ENCODE measurements around the gene UBE2N. TPM values are rescaled to one million over a fixed set of nuclear protein-coding genes. Genes with fewer than 3 reads are reported as not detected.

The UBE2N gene
- polyA plus RNA-seq, 3 donors: 20.0 to 78.5 (median 70.6) TPM

DNA sequence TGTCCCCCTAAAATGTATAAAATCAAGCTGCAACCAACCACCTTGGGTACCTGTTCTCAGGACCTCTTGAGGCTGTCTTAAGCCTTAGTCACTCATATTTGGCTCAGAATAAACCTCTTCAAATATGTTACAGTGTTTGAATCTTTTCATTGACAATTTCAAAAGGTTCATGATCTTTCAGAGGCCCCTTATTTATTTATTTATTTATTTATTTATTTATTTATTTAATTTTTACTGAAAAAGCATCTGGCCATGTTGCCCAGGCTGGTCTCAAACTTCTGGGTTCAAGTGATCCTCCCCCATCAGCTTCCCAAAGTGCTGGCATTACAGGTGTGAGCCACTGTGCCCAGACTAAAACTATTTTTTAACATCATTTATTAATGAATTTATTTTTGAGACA is 72.2 kb downstream of the UBE2N start:
- H3K27ac ChIP-seq (ENCODE audit: low read depth, low read length): no peak overlapping the region

- 97 to 98% (median 98%) methylated on average over 3 of the region's 3 CpGs for WGBS, 3 donors
Observed at GRCh38 chr12:93368766-93369165, 73.0 kb downstream of the UBE2N start.

GRCh38 chr12:93366422-93366821 is 75.3 kb downstream of the UBE2N start:
- H3K27ac ChIP-seq (ENCODE audit: low read depth, low read length): no peak overlapping the region
- WGBS, 3 donors: 86 to 94% (median 89%) methylated on average over 4 of the region's 4 CpGs

More at GRCh38 chr12:93368766-93369165, 73.0 kb downstream of the UBE2N start:
- H3K27ac ChIP-seq (ENCODE audit: low read depth, low read length): no peak overlapping the region

DNA sequence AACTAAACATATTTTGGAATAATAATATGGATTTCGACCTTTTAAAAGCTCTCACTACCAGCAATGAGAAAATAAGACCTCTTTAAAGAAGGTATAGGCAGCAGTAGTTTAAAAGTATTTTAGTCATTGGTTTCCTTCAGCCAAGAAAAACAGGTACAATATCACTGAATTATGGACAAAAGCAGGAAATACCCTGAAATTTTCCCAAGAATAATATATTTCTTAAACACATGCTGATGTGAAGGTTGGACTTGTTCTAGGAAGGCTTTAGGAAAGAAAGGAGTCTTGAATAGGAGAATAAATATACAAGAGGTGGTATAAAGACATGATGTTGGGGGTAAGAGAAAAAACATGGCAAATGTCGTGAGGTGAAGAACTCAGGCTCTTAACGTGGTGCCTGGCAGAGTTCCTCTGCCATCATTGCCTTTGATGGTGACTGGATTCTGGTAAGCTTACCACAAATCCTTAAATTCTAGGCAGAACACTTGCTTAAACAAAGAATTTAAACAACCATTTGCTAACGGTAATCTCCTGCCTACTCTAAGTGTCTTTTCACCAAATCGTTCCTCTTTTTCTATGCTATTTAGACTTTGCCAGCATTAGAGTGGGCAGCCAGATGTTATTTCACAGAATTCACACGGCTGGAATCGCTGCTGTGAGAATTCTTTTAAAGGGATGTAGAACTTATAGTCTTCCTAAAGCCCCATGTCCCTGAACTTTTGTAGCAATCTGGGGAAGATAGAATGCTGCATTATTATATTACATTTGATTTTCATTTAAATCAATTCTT is 75.9 kb downstream of the UBE2N start:
- H3K27ac ChIP-seq (ENCODE audit: low read depth, low read length): no peak overlapping the region
- WGBS, 3 donors: 78 to 81% (median 78%) methylated on average over 7 of the region's 7 CpGs

- WGBS, 3 donors: 50 to 67% (median 66%) methylated on average over 3 of the region's 3 CpGs
- H3K27ac ChIP-seq (ENCODE audit: low read depth, low read length): no peak overlapping the region
Observed at GRCh38 chr12:93363841-93364297, 77.9 kb downstream of the UBE2N start.

DNA sequence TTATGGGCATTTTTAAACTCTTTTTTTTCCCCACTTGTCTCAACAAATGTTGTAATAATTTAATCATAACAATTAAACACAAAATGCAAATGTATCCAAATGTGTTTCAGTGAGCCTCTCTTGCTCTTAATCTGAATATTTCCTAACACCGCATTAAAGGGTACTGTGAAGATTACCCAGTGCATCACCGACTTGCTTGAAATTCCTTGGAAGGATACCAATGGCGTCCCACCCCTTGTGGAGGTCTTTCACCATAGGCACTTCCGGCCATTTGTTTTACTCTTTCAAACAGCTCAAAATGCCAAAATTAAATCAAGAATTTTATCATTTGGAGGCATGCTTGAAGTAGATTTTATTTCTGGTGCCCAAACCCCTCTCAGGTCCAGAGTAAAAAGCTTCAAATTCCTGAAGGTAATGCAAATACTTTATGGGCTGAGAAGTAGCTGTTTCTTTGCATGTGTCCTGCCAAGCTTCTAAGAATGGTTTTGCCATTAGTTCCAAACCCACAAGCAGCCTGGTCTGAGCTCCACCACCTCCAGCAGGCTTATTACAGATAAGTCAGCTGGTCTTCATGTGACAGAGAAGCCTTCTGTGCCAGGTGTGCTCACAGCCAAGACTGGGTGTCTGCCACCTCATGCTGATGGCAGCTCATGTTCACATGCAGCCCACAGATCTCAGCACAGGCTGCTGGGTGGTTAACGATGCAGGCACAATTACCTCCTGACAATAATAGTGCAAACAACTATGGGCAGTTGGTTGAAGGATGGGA is 80.4 kb downstream of the UBE2N start:
- no peak overlapping the region for H3K27ac ChIP-seq (ENCODE audit: low read depth, low read length)
- WGBS, 3 donors: 83 to 91% (median 86%) methylated on average over 5 of the region's 5 CpGs

DNA sequence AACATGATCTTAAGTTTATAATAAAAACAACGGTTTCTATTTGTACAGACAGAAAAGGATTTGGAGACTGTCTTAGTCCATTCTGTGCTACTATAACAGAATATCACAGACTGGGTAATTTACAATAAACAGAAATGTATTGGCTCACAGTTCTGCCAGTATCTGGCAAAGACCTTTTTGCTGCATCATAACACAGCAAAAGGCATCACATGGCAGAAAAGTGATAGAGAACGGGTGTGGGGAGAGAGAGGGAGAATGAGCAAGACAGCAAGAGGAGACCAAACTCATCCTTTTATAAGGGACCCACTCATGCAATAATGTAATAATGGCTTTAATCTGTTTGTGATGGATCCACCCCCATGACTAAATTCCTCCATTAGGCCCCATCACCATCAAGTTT is 81.1 kb downstream of the UBE2N start:
- no peak overlapping the region for H3K27ac ChIP-seq (ENCODE audit: low read depth, low read length)
- 71 to 81% (median 76%) methylated on average over 2 of the region's 2 CpGs for WGBS, 3 donors

DNA sequence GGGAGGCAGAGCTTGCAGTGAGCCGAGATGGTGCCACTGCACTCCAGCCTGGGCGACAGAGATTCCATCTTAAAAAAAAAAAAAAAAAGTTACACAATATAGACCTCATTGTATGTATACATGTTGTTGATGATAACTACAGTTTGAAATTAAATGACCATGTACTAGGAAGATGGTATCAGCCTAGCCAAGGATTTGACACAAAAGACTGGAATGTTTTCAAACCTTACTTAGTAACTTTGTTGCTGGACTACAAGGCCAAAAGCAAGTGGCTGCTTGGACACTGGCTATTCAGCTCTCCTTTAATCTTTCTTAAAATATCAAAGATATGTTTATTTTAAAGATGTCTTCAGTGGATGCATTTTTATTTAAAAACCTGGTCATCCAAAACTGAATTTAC is 82.9 kb downstream of the UBE2N start:
- WGBS, 3 donors: 91 to 100% (median 96%) methylated on average over 2 of the region's 2 CpGs
- no peak overlapping the region for H3K27ac ChIP-seq (ENCODE audit: low read depth, low read length)

GRCh38 chr12:93358058-93358457 is 83.7 kb downstream of the UBE2N start:
- 94 to 100% (median 97%) methylated on average over 2 of the region's 2 CpGs for WGBS, 3 donors
- no peak overlapping the region for H3K27ac ChIP-seq (ENCODE audit: low read depth, low read length)

DNA sequence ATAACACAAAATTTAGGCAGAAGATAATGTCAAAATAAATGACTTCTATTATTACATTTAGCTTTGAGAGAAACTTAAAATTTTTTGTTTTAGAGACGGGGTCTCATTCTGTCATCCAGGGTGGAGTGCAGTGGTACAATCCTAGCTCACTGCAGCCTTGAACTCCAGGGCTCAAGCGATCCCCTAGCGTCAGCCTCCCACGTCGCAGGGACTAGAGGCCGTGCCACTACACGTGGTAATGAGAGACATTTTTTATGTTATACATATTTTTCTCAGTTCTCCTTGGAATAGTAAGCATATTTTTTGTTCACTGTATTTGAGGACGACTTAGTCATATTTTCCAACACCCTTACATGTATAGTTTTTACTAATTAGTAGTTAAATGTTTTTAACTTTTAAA is 85.5 kb downstream of the UBE2N start:
- WGBS, 3 donors: 87 to 92% (median 90%) methylated on average over 8 of the region's 8 CpGs
- H3K27ac ChIP-seq (ENCODE audit: low read depth, low read length): no peak overlapping the region

Other genes with a start within 250 kb of the UBE2N start
- gene NUDT4, start 64.0 kb downstream of the UBE2N start, polyA plus RNA-seq: 10 to 100 TPM; 20.3 to 46.4 (median 30.4) TPM
- 10 to 100 TPM; 14.7 to 24.0 (median 21.9) TPM for gene MRPL42, start 25.6 kb upstream of the UBE2N start, polyA plus RNA-seq
- gene SOCS2, start 130.7 kb upstream of the UBE2N start, polyA plus RNA-seq: 10 to 100 TPM in 2 of 3 donors, 1 to 10 TPM in 1; 6.8 to 48.3 (median 47.7) TPM
- gene CRADD, start 235.4 kb upstream of the UBE2N start, polyA plus RNA-seq: 10 to 100 TPM; 10.9 to 14.6 (median 13.0) TPM